WI38 (cell line): Measurements from ENCODE around the gene ANKRD33B.

Experiments
- H3K4me3 ChIP-seq: 2 replicates; pipeline ENCODE4 v1.5.1; 2011; ENCODE audit warnings: low read depth, mild to moderate bottlenecking, control low read depth, low read length
- TF ChIP-seq, protein P1 (sequence below): IDR thresholded peaks from 2 replicates; pipeline ENCODE4 v1.5.1; 2012; ENCODE audit warnings: low read depth, mild to moderate bottlenecking, control low read depth, low read length

Gene ANKRD33B

DNA sequence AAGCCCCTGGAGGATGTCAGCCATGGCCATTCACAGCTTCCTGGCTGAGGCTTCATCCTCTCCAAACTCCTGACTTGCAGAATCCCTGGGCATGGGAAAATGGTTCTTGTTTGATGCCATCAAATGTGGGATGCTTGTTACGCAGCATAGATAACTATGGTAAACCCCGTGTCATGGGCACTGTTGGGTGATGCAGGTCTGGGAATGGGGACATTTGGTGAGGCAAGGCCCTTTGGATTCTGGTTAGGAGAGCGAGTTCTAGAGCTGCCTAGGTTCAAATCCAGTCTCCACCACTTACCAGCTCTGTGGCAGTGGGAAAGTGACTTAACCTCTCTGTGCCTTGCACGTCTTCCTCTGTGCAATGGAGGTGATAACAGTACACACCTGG is 41.7 kb upstream of the ANKRD33B start:
- TF ChIP-seq, protein P1, sequence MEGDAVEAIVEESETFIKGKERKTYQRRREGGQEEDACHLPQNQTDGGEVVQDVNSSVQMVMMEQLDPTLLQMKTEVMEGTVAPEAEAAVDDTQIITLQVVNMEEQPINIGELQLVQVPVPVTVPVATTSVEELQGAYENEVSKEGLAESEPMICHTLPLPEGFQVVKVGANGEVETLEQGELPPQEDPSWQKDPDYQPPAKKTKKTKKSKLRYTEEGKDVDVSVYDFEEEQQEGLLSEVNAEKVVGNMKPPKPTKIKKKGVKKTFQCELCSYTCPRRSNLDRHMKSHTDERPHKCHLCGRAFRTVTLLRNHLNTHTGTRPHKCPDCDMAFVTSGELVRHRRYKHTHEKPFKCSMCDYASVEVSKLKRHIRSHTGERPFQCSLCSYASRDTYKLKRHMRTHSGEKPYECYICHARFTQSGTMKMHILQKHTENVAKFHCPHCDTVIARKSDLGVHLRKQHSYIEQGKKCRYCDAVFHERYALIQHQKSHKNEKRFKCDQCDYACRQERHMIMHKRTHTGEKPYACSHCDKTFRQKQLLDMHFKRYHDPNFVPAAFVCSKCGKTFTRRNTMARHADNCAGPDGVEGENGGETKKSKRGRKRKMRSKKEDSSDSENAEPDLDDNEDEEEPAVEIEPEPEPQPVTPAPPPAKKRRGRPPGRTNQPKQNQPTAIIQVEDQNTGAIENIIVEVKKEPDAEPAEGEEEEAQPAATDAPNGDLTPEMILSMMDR: no peak
- H3K4me3 ChIP-seq: no peak overlapping the region

DNA sequence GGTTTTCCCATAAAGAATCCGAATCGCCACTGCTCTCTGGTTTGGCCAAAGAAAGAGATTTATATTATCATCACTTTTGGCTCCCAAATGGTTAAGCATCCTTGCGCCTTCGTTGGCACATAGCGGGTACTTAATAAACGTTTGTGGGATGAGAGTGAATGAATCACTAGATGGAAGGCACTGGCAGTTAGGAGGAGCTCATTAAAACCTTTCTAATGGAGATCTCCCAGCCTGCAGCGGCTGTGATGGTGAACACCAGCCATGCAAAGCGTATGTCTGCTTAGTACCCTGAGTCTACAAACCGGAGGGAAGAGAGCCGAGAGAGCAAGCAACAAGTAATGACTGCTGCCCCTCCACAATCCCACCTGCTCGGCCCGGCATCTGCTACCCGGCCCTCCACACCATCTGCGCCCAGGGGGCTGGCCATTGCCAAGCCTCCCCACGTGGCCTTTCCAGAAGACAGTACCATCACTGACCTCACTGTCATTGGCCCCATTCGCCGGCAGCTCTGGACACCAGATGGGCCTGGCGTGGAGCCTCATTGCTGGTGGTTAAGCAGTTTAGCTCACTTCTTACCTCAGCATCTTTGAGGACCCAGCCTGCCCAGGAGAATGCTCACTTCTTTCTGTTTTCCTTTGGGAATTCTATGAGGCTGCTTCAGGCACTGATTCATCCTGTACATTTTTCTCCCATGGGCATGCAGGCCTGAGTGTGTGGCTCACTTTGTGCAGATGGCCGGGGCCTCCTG is 39.3 kb upstream of the ANKRD33B start:
- H3K4me3 ChIP-seq: no peak overlapping the region
- TF ChIP-seq, protein P1: no peak

DNA sequence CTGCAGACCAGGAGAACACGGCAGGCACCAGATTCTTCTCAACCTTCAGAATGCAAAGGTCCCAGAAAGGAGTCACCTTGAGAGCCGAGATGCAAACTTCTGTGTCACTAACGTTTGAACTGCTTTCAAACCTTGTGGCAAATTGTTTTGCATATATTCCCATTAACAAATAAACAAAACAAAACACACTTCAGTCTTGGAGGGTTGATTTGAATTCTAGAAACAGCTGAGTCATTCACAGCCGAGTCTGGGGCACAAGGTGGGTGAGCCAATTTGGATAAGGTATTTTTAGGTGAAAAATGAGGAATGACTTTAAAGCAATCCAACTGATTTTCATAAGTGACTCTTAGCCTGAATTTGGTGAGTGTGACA is 38.8 kb upstream of the ANKRD33B start:
- H3K4me3 ChIP-seq: no peak overlapping the region
- TF ChIP-seq, protein P1: no peak

DNA sequence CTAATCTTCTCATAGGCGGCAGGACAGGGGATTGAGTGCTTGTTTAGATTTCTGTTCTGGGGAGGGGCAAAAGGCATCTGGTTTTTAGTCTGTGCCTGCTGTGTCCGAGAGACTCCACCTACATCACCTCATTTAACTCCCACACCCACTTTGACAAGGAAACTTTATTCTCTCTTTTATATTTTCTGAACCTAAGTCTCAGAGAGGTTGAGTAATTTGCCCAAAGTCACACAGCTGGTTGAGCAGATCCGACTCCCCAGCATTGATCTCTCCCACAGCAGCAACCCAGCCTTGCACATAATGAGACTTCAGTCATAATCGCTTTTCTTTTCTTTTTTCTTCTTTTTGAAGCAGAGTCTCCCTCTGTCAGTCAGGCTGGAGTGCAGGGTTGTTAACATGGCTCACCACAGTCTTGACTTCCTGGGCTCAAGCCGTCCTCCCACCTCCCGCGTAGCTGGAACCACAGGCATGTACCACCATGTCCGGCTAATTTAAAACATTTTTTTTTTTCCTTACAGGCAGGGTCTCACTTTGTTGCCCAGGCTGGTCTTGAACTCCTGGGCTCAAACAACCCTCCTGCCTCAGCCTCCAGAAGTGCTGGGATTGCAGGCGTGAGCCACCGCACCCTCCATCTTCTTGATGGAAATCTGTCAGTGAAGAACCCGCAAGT is 36.5 kb upstream of the ANKRD33B start:
- no peak overlapping the region for H3K4me3 ChIP-seq
- TF ChIP-seq, protein P1: no peak

DNA sequence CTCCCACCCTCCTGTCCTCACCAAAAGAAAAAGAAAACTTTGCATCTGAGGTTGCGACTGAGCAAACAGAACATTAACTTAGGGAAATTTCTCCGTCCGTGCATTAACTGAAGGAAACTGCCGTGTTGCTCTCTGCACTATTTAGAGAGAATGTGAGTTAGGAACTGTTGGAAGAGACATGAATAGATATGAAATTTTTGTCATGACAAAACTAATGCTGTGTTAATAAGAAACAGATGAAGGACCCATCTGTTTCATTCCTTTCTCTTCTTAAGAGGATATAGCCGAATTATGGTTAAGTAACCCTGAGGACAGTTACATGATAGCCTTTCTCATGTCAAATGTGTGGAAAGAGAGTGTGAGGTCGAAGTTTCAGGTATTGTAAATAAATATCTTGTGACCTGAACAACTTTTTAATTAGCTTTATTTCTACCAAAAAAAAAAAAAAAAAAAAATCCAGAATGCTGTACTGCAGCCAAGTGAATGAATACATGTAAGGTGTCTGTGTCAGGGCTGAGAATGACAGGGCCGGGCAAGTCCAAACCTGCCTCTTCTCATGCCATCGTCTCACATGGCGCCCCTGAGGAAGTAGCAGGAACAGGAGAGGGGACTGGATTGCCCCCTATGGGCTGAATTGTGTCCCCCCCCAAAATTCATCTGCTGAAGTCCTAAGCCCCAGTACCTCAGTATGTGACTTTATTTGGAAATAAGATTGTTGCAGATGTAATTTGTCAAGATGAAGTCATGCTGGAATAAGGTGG is 35.6 kb upstream of the ANKRD33B start:
- TF ChIP-seq, protein P1: no peak
- H3K4me3 ChIP-seq: no peak overlapping the region

DNA sequence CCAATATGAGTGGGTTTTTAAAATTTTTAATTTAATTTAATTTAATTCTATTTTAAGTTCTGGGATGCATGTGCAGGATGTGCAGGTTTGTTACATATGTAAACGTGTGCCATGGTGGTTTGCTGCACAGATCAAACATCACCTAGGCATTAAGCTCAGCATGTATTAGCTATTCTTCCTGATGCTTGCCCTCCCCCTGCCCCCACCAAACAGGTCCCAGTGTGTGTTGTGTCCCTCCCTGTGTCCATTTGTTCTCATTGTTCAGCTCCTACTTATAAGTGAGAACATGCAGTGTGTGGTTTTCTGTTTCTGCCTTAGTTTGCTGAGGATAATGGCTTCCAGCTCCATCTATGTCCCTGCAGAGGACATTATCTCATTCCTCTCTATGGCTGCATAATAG is 35.0 kb upstream of the ANKRD33B start:
- TF ChIP-seq, protein P1: no peak

More for the DNA sequence above, 35.0 kb upstream of the ANKRD33B start:
- no peak overlapping the region for H3K4me3 ChIP-seq
